Activated CD8-positive, alpha-beta memory T cell treated with anti-CD3 and anti-CD28 coated beads for 48 hours (primary cell): ENCODE measurements around the gene EXOC3L4.
"Not testable (repeated sequence)": the region's sequence is repeated elsewhere in the genome, so short reads cannot be mapped to it uniquely, and the experiment has no call there.

Source experiments
- DNase-seq, 3 experiments: peaks; one replicate each; pipeline ENCODE4 v3.0.0-alpha.2; 2020; ENCODE audit warnings: low read depth in 2 of 3, low spot score in 2 of 3

EXOC3L4 gene

DNA sequence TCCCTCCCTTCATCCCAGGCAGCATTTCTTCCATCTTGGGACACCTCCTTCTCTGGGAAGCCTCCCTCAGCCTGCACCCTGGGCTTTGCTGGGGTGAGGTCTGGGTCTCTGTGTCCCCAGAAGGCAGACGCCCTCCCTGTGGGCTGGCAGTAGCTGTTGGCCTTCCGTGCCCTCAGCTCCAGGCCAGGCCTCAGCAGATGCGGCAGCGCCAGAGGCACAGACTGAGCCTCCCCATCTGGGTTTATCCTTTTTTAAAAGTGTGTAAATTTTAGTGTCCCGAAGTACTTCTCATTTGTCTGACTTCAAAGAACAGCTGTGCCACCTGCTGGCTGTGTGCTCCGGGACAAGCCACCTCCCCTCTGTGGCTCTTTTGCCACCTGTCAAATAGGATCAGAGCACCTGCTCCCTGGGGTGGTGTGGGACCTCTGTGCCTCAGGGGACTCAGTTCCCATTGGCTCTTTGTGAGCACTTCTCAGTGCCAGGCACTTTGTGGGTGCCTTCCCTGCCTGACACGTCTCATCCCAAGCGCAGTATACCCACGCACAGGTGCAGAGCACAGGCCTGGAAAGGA, 11.1 kb downstream of the EXOC3L4 start:
- DNase-seq = no peak

DNA sequence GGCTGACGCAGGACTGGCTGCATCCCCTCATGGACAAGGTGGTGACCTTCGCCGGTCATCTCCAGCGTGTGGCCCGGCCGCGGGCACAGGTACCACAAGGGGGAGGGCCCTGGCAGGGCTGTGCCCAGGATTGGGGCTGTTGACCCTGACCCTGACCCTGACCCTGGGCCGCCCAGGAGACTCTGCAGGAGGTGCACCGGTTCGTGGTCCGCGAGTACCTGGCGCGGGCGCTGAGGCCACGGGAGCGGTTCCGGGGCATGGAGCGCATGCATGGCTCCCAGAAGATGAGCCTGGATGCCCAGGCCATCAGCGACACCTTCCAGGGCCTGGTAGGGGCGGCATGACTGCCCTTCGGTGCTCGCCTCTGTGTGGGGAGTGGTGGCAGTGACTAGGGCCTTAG, 12.9 kb downstream of the EXOC3L4 start:
- DNase-seq = no peak

DNA sequence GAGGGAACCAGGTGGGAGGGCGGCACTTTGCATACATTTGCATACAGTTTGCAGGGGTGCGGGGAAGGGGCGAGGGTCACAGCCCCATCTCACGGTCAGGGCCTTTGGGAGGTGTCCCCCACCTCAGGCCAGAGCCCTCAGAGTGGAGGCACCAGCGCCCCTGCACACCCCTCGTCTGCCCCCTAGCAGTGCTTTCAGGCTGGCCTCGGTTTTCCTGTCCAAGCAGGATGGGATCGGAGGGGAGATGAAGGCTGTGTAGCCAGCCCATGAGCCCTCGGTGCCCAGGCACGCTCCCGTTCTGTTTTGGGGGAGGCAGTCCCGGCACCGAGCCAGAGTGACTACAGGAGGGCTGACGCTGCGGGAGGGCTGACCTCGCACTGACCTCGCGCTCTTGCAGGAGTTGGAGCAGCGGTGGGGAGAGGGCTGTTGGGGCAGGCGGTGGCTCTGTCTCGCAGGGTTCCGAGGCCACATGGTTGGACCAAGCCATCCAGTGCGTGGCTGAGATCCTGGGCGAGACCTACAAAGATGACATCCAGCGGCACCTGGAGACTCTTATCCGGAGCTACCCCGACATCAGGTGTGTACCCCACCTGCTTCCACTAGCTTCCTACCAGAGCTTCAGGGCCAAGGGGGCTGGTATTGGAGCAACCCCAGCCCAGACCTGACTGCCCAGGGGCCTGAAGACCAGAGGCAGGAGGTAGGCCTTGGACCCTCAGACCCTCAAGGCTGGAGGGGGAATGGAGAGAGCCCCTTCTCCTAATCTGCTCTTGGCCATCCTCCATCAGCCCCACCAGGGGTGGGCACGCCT, 13.6 kb downstream of the EXOC3L4 start:
- DNase-seq = no peak

DNA sequence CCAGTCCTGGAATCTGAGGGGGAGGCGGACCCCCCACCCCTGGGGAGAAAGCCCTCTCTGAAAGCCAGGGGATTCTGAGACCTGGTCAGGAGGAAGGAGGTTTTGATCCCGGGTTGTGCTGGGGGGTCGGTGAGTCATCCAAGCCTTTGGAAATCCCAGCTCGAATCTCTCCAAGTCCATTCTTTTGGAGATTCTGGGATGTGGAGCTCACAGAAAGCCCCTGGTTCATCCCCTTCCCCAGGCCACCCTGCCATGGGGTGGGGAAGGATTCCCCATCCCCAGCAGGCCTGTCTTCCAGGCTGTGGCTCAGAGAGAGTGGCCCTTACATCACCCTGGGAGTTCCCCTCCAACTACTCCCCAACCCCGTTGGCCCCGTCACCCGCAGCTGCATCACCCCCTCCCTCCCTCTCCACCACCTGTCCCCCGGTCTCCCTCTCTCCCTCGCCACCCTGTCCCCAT, 14.3 kb downstream of the EXOC3L4 start:
- no peak for DNase-seq

GRCh38 chr14:103109535-103110441, 15.3 kb downstream of the EXOC3L4 start:
- no peak for DNase-seq

DNA sequence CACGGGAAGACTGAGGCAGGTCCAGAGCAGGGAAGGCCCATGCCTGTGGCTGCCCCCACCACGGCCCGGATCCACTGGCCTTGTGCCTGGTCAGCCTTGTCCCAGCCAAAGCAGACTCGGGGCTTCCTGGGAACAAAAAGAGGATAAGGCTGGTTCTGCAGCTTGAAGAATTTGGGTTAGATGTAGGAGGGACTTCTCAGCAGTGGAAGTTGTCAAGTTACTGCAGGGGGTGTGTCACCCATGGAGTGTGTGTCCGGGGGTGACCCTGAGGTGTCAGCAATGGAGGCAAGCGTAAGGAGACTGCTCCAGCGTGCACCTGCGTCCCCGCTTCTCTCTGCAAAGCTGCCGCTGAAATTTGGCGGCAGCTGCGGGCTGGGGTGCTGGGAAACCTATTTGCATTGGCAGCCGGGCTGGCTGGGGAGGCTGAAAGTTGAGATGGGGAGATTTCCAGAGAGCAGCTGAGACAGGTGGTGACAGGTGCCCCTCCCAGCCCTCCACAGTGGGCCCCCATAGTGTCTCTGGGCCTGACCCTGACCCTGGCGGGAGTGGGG, 16.2 kb downstream of the EXOC3L4 start:
- DNase-seq = no peak

GRCh38 chr14:103111232-103111868, 16.8 kb downstream of the EXOC3L4 start:
- no peak for DNase-seq

DNA sequence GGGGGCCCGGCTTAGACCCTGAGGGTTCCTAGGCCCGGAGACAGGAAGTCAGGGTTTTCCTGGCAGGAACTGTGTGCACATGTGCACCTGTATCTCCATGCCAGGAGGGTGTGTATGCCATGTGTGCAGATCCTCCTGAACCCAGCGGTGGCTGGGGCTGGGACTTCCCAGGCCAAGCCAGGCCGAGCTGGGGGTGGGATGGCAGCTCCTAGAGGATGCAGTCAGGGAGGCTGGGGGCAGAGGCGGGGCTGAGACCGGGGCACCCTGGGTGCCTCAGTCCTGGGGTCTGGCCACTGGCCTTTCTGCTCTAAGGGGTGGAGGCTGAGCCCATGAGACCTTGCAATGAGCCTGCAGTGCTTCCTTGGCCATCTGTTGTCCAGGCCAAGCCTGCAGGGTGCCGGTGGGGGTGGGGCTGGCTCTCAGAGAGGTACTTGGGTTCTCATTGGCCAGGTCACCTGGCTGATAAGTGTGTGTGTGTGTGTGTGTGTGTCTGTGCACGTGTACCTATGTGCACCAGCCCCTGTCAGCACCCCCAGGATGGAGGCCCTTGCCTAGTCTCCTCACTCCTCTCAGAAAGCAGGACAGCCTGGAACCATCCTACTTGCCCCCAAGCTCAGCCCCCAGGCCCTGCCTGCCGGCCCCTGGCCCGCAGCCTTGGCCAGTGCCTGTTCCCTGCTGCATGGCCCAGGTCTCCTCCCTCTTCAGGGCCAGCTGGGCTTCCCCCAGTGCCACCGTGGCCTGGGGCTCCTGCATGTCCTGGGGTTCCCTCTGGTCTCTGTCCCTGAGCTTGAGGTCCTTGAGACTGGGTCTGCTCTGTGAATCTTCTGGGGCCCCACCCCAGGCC, 18.1 kb downstream of the EXOC3L4 start:
- no peak for DNase-seq

DNA sequence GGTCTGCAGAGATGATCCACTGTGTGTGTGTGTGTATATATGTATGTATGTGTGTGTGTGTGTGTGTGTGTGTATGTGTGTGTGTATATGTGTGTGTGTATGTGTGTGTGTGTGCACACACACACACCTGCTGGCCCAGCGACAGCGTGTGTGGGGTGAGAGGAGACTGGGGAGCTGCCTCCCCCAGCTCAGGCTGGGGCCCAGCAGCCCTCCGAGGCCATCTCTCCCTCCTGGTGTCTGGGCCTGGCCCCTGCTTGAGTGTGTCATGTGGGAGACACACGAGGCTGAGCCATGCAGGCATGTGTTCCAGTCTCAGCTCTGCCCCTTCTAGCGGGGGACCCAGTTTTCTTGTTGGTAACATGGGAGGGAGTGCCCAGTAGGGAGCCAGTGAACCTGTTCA, 18.8 kb downstream of the EXOC3L4 start:
- no peak for DNase-seq

GRCh38 chr14:103113774-103114173, 19.2 kb downstream of the EXOC3L4 start:
- no peak for DNase-seq

DNA sequence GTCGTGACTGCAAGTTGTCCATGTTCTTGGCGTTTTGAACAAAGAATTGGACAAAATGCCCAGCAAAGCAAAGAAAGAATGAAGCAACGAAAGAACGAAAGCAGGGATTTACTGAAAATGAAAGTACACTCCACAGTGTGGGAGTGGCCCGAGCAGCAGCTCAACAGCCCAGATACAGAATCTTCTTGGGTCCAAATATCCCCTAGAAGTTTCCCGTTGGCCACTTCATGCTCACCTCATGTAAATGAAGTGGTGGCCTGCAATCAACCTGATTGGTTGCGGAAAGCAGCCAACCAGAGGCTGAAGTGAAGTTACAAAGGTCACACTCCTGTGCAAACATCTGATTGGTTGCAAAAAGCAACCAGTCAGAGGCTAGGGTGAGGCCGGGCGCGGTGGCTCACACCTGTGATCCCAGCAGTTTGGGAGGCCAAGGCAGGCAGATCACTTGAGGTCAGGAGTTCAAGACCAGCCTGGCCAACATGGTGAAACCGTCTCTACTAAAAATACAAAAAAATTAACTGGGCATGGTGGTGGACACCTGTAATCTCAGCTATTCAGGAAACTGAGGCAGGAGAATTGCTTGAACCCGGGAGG, 20.7 kb downstream of the EXOC3L4 start:
- DNase-seq = not testable (repeated sequence)

DNA sequence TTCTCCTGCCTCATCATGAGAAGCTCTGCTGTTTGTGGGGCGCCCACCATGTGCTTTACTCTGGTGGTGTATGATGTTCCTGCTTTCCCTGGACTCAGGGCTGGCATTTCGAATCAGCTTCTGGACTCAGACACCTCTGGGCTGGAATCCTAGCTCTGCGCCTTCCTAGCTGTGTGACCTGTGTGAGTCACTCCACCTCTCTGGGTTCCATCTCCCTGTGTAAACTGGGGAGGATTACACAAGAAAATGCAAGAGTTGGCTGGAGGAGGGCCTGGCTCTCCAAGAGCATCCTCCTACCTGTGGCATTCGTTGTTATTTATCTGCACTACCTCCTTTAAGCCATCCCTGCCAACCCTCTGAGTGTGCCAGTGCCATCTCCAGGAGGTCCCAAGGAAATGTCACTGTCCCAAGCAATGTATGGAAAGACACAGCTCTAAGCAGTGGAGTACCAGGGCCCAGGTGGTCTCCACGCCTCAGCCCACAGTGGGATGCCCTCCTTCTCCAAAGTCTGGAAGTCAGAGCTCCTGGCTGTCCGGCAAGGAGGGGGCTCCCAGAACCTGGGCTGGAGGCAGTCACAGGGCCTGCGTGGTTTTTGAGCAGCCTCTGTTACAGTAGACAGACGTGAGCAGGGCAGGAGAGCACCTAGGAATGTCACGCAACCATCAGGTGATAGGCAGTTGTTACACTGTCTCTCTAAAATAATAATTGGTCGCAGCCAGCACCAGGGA, 21.5 kb downstream of the EXOC3L4 start:
- no peak for DNase-seq

DNA sequence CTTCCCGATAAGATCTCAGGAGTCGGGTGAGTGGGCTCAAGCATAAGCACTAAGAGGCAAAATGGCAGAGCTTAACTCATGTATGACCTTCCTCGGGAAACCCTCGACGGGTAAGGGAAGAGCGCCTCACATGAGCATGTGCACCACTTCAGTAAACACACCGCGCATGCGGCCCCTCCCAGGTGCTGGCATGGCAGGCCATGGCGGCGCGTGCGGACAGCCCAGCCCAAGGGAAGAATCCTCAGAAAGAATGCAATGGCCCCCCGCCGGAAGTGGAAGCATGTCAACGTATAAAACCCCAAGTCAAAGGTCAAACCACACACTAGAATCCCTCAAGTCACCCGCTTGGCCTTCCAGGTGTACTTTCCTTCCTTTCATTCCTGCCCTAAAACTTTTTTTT, 22.1 kb downstream of the EXOC3L4 start:
- no peak for DNase-seq

- DNase-seq = not testable (repeated sequence)
These were observed 23.0 kb downstream of the EXOC3L4 start for GRCh38 chr14:103117499-103117898.

DNA sequence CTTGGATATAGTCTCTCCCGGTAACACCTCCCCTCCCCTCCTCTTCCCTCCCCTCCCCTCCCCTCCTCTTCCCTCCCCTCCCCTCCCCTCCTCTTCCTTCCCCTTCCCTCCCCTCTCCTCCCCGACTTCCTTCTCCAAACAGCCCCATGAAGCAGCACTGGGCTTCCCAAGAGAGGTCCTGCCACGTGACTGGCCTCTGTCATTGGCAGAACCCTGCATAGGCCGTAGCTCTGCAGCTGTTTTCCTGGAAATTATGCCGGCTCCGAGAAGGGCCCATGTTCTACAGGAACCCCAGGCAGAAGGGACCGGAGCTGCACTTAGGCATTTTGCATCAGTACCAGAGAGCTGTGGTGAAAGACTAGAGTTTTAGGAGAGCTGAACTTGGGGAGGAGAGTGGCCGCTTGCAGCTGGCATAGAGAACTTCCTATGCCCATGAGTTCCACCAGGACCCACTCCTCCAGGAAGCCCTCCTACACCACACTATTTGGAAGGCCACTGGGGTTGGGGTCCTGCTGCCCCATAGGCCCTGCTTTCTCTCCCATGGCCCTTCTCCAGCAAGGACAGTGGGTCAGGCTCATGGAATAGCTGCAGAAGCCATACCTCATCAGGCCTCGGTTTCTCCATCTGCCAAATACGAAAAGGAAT, 23.6 kb downstream of the EXOC3L4 start:
- DNase-seq = no peak

DNA sequence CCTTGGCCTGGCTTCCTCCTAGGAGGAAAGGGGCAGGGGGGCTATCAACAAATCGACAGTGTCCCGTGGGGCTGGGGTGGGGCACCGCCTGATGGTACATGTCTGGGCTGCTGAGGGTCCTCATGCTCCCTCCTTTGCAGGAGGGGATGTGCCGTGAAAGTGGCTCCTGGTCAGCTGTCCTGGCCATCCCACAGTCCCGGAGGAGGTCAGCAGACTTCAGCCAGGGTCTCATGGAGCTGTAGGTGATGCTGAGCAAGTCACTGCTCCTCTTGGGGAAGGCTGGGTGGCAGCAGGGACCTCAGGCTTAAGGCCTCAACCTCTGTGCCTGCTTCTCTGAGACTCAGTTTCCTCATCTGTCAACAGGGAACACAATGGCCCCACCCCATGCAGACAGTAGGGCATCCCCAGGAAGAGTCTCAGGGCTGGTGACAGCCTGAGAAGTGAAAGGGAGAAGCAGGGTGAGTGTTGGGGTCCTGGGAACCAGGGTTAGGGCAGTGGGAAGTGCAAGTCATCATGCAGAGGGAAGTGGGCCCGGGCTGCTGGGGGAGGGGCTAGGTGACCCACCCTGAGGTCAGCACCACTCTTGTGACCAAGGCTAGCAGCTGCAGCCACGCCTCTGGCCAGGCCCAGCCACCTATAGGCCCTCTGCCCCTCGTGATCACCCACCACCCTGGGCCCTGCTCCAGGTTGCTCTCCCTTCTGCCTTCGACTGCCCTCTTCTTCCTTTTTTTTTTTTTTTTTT, 24.3 kb downstream of the EXOC3L4 start:
- no peak for DNase-seq

- not testable (repeated sequence) for DNase-seq
These were observed 25.0 kb downstream of the EXOC3L4 start for GRCh38 chr14:103119527-103119926.
